Gastroesophageal sphincter (tissue), 3 donors: Measurements from ENCODE around the gene CLCN4.

Experiments used
- CTCF ChIP-seq, 4 experiments: fragments of 200-600 bp in 2 of 4; fragments of 450-650 bp in 2 of 4; sonication (generic) in 1 of 4; IDR thresholded peaks; one replicate each; pipeline ENCODE4 v1.5.1; 2017 to 2019; ENCODE audit warnings: antibody characterized with exemption in 4 of 4, mild to moderate bottlenecking in 2 of 4, moderate library complexity in 2 of 4
- EP300 ChIP-seq: sonication (generic); formaldehyde crosslinking; IDR thresholded peaks from one replicate; pipeline ENCODE4 v1.6.1; 2017; ENCODE audit warnings: antibody characterized with exemption, mild to moderate bottlenecking

DNA sequence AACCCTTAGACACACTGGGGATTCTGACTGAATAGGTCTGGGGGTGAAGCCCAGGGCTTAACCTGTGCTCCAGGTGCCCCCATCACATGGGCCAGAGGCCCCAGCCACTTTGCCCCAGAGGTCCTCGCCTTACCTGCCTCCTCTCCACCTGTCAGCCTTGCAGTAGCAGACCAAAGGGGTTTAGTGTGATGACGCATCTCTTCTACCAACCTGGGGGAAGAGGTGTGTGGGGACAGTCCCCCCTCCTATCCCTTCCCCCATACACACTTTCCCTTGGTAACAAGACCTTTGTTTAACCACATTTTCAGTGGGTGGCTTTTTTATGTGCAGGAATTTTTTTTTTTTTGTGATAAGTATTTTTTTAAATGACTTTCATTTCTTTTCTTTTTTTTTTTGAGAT lies 6.3 kb downstream of the CLCN4 start:
- TF ChIP-seq CTCF (IDR thresholded peaks at IDR 0.05): no peak
- TF ChIP-seq EP300: no peak
